Measurements from ENCODE around the gene NOTCH1. TPM values are rescaled to one million over a fixed set of nuclear protein-coding genes. Genes with fewer than 3 reads are reported as not detected.

Gene NOTCH1
- total RNA-seq, 2 donors from 2014 or later, result 71.6 to 84.2 TPM

DNA sequence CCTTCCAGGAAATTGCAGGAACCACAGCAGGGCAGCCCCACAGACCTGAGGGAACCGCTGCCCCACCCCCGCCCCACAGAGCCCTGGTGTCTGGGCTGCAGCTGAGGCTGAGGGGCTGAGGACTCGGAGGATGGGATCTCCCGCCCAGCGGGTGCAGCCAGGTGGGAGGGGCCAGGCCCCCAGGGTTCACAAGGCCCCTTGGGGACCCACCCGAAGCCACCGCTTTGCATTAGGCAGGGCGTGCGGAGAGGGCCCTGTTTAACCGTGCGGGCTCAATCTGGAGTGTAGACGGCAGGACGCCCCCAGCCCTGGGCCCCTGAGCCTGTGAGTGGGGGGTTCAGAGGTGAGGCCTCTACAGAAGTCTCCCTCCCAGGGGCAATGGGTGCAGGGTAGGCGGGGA lies 10.8 kb downstream of the NOTCH1 start:
- Mint-ChIP-seq H3K4me3 (no peak overlapping the region), H3K27me3 (ENCODE audit: low read depth) (no peaks in the 10 kb centered on the region), H3K4me1 (ENCODE audit: low read depth) (peaks cover 75% of the 10 kb centered on the region), H3K9me3 (no peaks in the 10 kb centered on the region), H3K36me3 (ENCODE audit: insufficient read depth in 2 of 2) (peaks cover 0 to 8% of the 10 kb centered on the region in 2 donors), H3K27ac (no peak overlapping the region)
- ATAC-seq (replicated peaks in 1 of 2), result no peak
- no peak for DNase-seq

- Mint-ChIP-seq H3K27me3 (ENCODE audit: low read depth) (no peaks in the 10 kb centered on the region), H3K9me3 (no peaks in the 10 kb centered on the region), H3K27ac (peak overlapping the region; percentile 88), H3K4me1 (ENCODE audit: low read depth) (peaks cover 69% of the 10 kb centered on the region), H3K36me3 (ENCODE audit: insufficient read depth in 2 of 2) (peaks cover 0 to 8% of the 10 kb centered on the region in 2 donors), H3K4me3 (peak overlapping the region; percentile 82 to 86)
- ATAC-seq (replicated peaks in 1 of 2) (no peak), DNase-seq (no peak)
These were observed 11.5 kb downstream of the NOTCH1 start for GRCh38 chr9:136534366-136534765.

- Mint-ChIP-seq H3K27me3 (ENCODE audit: low read depth) (no peaks in the 10 kb centered on the region), H3K36me3 (ENCODE audit: insufficient read depth in 2 of 2) (peaks cover 0 to 8% of the 10 kb centered on the region in 2 donors), H3K27ac (peak overlapping the region; percentile 88), H3K9me3 (no peaks in the 10 kb centered on the region), H3K4me1 (ENCODE audit: low read depth) (peaks cover 63% of the 10 kb centered on the region), H3K4me3 (peak overlapping the region; percentile 82 to 86)
- DNase-seq, result peak; percentile 84 to 90
- ATAC-seq (replicated peaks in 1 of 2), result peak; percentile 72 to 77
These were observed 12.1 kb downstream of the NOTCH1 start for GRCh38 chr9:136533775-136534157.

DNA sequence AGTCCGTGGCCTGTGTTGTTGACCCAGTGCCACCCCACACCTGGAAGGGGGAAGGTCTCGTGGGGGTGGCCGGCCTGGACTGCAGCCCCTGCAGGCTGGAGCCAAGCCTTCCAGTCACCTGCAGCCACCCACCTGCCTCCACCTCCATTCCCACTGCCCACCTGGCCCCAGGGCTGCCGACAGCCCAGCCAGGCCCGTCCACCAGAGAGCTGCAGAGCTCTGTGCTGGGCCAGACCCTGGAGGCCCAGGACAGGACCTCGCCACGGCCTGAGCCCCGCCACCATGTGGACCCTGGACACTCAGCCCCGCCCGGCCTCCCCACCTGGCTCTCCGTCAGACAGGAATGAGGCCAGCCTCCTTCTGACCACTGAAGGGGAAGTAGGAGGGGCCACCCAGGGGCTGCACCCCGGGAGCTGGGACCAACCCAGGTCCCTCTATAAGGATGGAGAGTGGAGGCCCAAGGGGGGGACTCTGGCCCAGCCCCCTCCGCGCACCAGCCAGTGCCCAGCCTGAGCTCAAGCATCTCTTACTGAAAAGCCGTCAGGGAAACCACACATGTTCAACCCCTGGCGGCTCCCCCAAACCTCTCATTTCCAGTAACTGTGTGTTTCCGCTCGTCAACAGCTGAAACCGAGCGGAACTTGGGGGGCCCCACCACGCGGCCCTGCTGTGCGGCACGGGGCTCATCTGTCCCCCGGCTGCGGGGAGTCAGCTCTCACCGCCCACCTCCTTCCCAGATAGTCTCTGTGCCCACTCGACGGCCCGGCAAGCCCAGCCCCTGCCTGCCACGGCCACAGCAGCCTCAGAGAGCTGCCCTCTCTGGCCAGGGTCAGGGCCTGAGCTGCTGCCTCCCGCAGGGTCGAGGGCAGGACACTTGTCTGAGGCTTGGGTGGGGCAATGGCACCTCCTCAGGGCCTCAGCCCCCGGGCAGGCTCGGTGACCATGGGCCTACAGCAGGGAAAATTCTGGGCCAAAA lies 12.8 kb downstream of the NOTCH1 start:
- DNase-seq (peak; percentile 82 to 91), ATAC-seq (replicated peaks in 1 of 2) (peak; percentile 78 to 81)
- peak overlapping the region; percentile 82 to 86 for H3K4me3 Mint-ChIP-seq
- H3K27me3 Mint-ChIP-seq (ENCODE audit: low read depth), result no peaks in the 10 kb centered on the region
- peaks cover 58% of the 10 kb centered on the region for H3K4me1 Mint-ChIP-seq (ENCODE audit: low read depth)
- no peaks in the 10 kb centered on the region for H3K9me3 Mint-ChIP-seq
- H3K27ac Mint-ChIP-seq, result peak overlapping the region; percentile 87
- H3K36me3 Mint-ChIP-seq (ENCODE audit: insufficient read depth in 2 of 2), result peaks cover 0 to 10% of the 10 kb centered on the region in 2 donors

DNA sequence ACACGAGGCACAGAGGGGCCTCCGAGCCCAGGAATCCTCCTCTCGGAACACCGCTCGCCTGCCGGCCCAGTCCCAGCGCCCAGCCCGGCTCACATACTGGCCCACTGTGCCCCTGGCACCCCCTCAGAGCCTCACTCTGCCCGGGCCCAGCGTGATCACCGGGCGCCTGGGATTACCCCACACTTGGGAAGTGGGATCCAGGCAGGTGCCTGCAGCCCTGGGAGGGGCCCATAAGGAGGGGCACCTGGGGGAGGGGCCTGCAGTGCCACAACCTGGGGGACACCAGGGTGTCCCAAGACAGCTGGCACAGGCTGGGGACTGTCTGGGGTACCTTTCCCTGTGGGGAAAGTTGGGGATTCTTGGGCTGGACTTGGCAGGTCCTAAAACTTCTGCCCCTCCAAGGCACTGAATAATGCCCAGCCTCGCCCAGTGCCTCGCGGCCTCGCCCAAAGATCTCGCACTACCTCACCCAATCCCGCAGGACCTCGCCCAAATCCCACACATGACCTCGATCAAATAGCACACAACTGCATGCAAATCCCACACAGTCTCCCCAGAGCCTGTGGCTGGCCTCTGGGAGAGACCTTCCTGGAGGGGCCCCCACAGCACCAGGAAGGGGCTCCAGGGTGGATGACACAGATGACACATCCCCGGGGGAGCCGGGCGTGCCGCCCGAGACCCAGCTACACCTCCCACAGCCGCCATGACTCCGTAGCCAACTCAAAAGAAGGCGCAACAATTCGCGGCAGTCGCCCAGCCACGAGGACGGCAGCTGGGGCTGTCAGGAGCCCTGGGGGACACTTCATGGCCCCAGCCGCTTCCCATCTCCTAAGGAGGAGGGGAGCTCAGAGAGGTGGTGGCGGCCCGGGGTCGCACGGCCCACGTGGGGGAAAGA lies 13.7 kb downstream of the NOTCH1 start:
- H3K4me1 Mint-ChIP-seq (ENCODE audit: low read depth), result peaks cover 49% of the 10 kb centered on the region
- peak in 1 of 2 donors; percentile 43 for DNase-seq
- no peak for ATAC-seq (replicated peaks in 1 of 2)

DNA sequence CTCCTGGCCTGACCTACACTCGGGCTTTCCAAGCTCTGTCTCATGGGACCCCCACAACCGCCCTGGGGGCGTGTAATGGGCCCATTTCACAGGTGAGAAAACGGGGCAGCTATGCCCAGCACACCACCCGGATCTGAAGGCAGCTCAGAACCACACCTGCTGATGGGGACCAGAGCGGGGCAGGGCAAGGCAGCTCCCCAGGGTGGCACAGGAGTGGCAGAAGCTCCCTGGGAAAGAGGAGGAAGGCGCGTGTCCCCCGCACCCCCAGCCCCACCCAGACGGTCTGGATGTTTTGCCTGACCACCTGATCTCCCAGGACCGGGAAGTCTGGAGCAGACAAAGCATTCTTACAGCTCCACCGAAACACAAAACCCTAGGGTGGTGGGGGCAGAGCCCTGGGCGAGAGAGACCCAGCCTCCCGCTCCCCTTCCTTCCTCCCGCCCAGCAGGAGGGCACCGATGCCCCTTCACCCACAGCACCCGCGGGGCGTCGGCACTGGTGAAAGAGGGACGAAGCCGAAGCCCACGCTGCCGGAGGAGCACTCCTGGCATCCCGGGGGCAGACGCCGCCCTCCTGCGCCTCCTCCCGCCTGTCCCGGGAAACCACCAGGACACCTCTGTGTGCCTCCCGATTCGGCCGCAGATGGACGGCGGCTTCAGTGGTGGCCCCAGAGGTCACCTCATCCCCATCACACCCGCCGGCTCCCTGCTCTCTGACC lies 14.5 kb downstream of the NOTCH1 start:
- H3K27me3 Mint-ChIP-seq (ENCODE audit: low read depth), result no peaks in the 10 kb centered on the region
- H3K27ac Mint-ChIP-seq, result peak overlapping the region; percentile 24
- peaks cover 0 to 10% of the 10 kb centered on the region in 2 donors for H3K36me3 Mint-ChIP-seq (ENCODE audit: insufficient read depth in 2 of 2)
- peaks cover 44% of the 10 kb centered on the region for H3K4me1 Mint-ChIP-seq (ENCODE audit: low read depth)
- H3K4me3 Mint-ChIP-seq, result peak overlapping the region; percentile 43 to 86
- no peaks in the 10 kb centered on the region for H3K9me3 Mint-ChIP-seq
- ATAC-seq (replicated peaks in 1 of 2) (no peak), DNase-seq (no peak)

More for the DNA sequence above, 13.7 kb downstream of the NOTCH1 start:
- peak overlapping the region; percentile 58 for H3K27ac Mint-ChIP-seq
- H3K9me3 Mint-ChIP-seq, result no peaks in the 10 kb centered on the region
- peaks cover 0 to 10% of the 10 kb centered on the region in 2 donors for H3K36me3 Mint-ChIP-seq (ENCODE audit: insufficient read depth in 2 of 2)
- no peaks in the 10 kb centered on the region for H3K27me3 Mint-ChIP-seq (ENCODE audit: low read depth)
- H3K4me3 Mint-ChIP-seq, result peak overlapping the region; percentile 82 to 86

GRCh38 chr9:136530461-136531089 lies 15.3 kb downstream of the NOTCH1 start:
- Mint-ChIP-seq H3K27ac (no peak overlapping the region), H3K27me3 (ENCODE audit: low read depth) (no peaks in the 10 kb centered on the region), H3K9me3 (no peaks in the 10 kb centered on the region), H3K4me1 (ENCODE audit: low read depth) (peaks cover 44% of the 10 kb centered on the region), H3K4me3 (peak overlapping the region in 1 of 2 donors; percentile 86), H3K36me3 (ENCODE audit: insufficient read depth in 2 of 2) (peaks cover 0 to 10% of the 10 kb centered on the region in 2 donors)
- ATAC-seq (replicated peaks in 1 of 2) (no peak), DNase-seq (no peak)

DNA sequence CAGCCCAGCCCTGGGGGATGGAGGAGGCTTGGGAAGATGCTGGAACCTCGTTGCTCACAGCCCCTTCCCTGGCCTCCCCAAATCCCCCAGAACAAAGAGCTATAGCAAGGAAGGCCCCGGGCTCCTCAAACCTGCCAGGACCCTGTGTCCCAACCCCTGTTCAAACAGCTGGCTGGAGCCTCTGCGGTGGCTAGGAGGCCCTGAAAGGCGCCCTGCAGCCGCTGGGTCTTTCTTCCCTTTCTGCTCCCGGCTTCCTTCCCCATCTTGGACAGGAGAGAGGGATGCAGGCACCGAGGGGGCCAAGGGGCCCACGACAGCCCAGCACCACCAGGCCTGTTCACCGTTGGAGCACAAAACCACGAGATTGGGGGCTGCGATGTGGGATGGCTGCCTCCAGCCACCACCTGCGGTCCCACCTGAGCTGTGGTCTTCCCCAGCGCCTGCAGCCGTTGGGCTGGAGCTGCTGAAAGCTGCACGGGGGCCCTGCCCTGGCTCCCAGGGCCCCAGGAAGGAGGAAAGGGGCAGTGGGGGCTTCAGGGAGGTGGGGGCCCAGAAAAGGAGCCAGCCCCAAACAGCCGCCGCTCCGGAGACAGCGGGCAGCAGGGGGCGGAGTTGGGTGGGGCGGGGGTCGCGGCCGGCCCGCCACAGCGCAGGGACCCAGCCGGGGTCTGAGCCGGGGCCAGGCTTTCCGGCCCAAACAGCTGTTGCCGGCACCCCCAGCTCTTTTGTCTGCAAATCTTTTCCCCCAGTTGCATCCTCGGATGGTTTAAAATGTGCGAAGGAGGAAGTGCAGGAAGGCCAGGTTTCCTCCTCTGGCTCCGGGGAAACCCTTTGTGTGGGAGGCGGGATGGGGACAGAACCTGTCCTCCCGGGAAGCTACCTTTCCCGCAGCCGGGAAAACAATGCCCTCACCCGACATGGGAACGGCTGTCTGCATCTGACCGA lies 16.1 kb downstream of the NOTCH1 start:
- peak overlapping the region in 1 of 2 donors; percentile 86 for H3K4me3 Mint-ChIP-seq

GRCh38 chr9:136528716-136529341 lies 17.0 kb downstream of the NOTCH1 start:
- ATAC-seq (replicated peaks in 1 of 2), result no peak
- H3K4me3 Mint-ChIP-seq, result no peak overlapping the region
- H3K4me1 Mint-ChIP-seq (ENCODE audit: low read depth), result peaks cover 37% of the 10 kb centered on the region

More for the DNA sequence above, 16.1 kb downstream of the NOTCH1 start:
- DNase-seq (no peak), ATAC-seq (replicated peaks in 1 of 2) (no peak)
- Mint-ChIP-seq H3K27ac (no peak overlapping the region), H3K4me1 (ENCODE audit: low read depth) (peaks cover 44% of the 10 kb centered on the region), H3K27me3 (ENCODE audit: low read depth) (no peaks in the 10 kb centered on the region), H3K9me3 (no peaks in the 10 kb centered on the region), H3K36me3 (ENCODE audit: insufficient read depth in 2 of 2) (peaks cover 0 to 10% of the 10 kb centered on the region in 2 donors)

GRCh38 chr9:136527721-136528710 lies 17.8 kb downstream of the NOTCH1 start:
- Mint-ChIP-seq H3K4me1 (ENCODE audit: low read depth) (peaks cover 29% of the 10 kb centered on the region), H3K27ac (peak overlapping the region; percentile 42), H3K27me3 (ENCODE audit: low read depth) (no peaks in the 10 kb centered on the region), H3K4me3 (no peak overlapping the region), H3K9me3 (no peaks in the 10 kb centered on the region), H3K36me3 (ENCODE audit: insufficient read depth in 2 of 2) (peaks cover 0 to 5% of the 10 kb centered on the region in 2 donors)
- DNase-seq (no peak), ATAC-seq (replicated peaks in 1 of 2) (peak; percentile 6 to 20)

More at GRCh38 chr9:136528716-136529341, 17.0 kb downstream of the NOTCH1 start:
- Mint-ChIP-seq H3K9me3 (no peaks in the 10 kb centered on the region), H3K27ac (peak overlapping the region; percentile 42), H3K36me3 (ENCODE audit: insufficient read depth in 2 of 2) (peaks cover 0 to 7% of the 10 kb centered on the region in 2 donors), H3K27me3 (ENCODE audit: low read depth) (no peaks in the 10 kb centered on the region)
- DNase-seq, result no peak
